Astrocyte (in vitro differentiated cells and primary cell): ENCODE data around the gene KLHL28. TPM values are rescaled to one million over a fixed set of nuclear protein-coding genes. Genes with fewer than 3 reads are reported as not detected.

ENCODE experiments used
- DNase-seq: peaks from one replicate; pipeline ENCODE4 v3.0.0-alpha.2; 2010; ENCODE audit warnings: low read depth
- FAIRE-seq: peaks from 2 replicates; lab custom pipeline; 2011; peaks lifted over from hg19 to GRCh38; lab: Jason Lieb, UNC
- H2AFZ ChIP-seq: 2 replicates; pipeline ENCODE4 v1.6.0; 2012; ENCODE audit warnings: low read depth, low read length, inconsistent platforms
- H3K27ac ChIP-seq: 2 replicates; pipeline ENCODE4 v1.5.1; 2011; ENCODE audit warnings: low read depth, low read length, inconsistent platforms
- H3K27me3 ChIP-seq: 2 replicates; pipeline ENCODE4 v1.6.0; 2011; ENCODE audit warnings: low read length, inconsistent platforms; ENCODE audit not compliant: insufficient read depth
- H3K36me3 ChIP-seq: 2 replicates; pipeline ENCODE4 v1.5.1; 2011; ENCODE audit warnings: low read length, inconsistent platforms; ENCODE audit not compliant: insufficient read depth
- H3K4me1 ChIP-seq: 2 replicates; pipeline ENCODE4 v1.5.1; 2011; ENCODE audit warnings: low read length, inconsistent platforms; ENCODE audit not compliant: insufficient read depth
- H3K4me2 ChIP-seq: 2 replicates; pipeline ENCODE4 v1.6.0; 2012; ENCODE audit warnings: low read length, inconsistent platforms
- H3K4me3 ChIP-seq: 2 replicates; pipeline ENCODE4 v1.5.1; 2011; ENCODE audit warnings: low read depth, mild to moderate bottlenecking, low read length, inconsistent platforms; ENCODE audit not compliant: insufficient read depth
- H3K79me2 ChIP-seq: 2 replicates; pipeline ENCODE4 v1.6.0; 2012; ENCODE audit warnings: mild to moderate bottlenecking, low read length, inconsistent platforms; ENCODE audit not compliant: insufficient read depth
- H3K9ac ChIP-seq: 2 replicates; pipeline ENCODE4 v1.6.0; 2012; ENCODE audit warnings: mild to moderate bottlenecking, low read length, inconsistent platforms
- H3K9me3 ChIP-seq: 2 replicates; pipeline ENCODE4 v1.5.1; 2012; ENCODE audit warnings: low read depth, mild to moderate bottlenecking, low read length, inconsistent platforms; ENCODE audit not compliant: insufficient read depth
- H4K20me1 ChIP-seq: 2 replicates; pipeline ENCODE4 v1.6.0; 2012; ENCODE audit warnings: low read length, inconsistent platforms; ENCODE audit not compliant: insufficient read depth
- H3K27ac Mint-ChIP-seq: one replicate; pipeline ENCODE4 v1.8.0; 2021; ENCODE audit warnings: mild to moderate bottlenecking, mixed read lengths; ENCODE audit not compliant: unreplicated experiment
- H3K27me3 Mint-ChIP-seq: one replicate; pipeline ENCODE4 v1.8.0; 2021; ENCODE audit warnings: low read depth, mixed read lengths; ENCODE audit not compliant: unreplicated experiment
- H3K36me3 Mint-ChIP-seq: one replicate; pipeline ENCODE4 v1.8.0; 2021; ENCODE audit warnings: low read depth, mixed read lengths; ENCODE audit not compliant: unreplicated experiment
- H3K4me1 Mint-ChIP-seq: one replicate; pipeline ENCODE4 v1.8.0; 2021; ENCODE audit warnings: low read depth, mixed read lengths; ENCODE audit not compliant: unreplicated experiment
- H3K4me3 Mint-ChIP-seq: one replicate; pipeline ENCODE4 v1.8.0; 2021; ENCODE audit warnings: mild to moderate bottlenecking, moderate library complexity, mixed read lengths; ENCODE audit not compliant: unreplicated experiment
- H3K9me3 Mint-ChIP-seq: one replicate; pipeline ENCODE4 v1.8.0; 2021; ENCODE audit warnings: mild to moderate bottlenecking, mixed read lengths; ENCODE audit not compliant: unreplicated experiment
- CTCF ChIP-seq: IDR thresholded peaks from 2 replicates; pipeline ENCODE4 v1.5.1; 2011; ENCODE audit warnings: low read depth, mild to moderate bottlenecking, inconsistent platforms, low read length, moderate library complexity; ENCODE audit not compliant: insufficient read depth
- EZH2 ChIP-seq: IDR thresholded peaks from 2 replicates; pipeline ENCODE4 v1.6.1; 2012; ENCODE audit warnings: mild to moderate bottlenecking, low read length, inconsistent platforms; ENCODE audit not compliant: insufficient read depth
- total RNA-seq: library from RNA; stranded (reverse); gene quantifications from 2 replicates; pipeline ENCODE4 v1.2.1, GENCODE V29; 2021

Gene KLHL28
- total RNA-seq, 1 donor from 2014 or later = 21.2 TPM

- TF ChIP-seq EZH2 = no peak
- no peak for TF ChIP-seq CTCF
- peaks cover 13% of the 10 kb centered on the region for H3K79me2 ChIP-seq
- Mint-ChIP-seq H3K36me3 (peaks cover 24% of the 10 kb centered on the region), H3K27ac (no peak overlapping the region), H3K4me1 (peaks cover 6% of the 10 kb centered on the region), H3K4me3 (no peak overlapping the region), H3K9me3 (peaks cover 3% of the 10 kb centered on the region), H3K27me3 (no peaks in the 10 kb centered on the region)
- H3K27me3 ChIP-seq = no peaks in the 10 kb centered on the region
- H3K4me2 ChIP-seq = no peak overlapping the region
- H3K9ac ChIP-seq = no peak overlapping the region
- no peaks in the 10 kb centered on the region for H3K9me3 ChIP-seq
- no peak overlapping the region for H3K27ac ChIP-seq
- H3K4me1 ChIP-seq = peaks cover 4% of the 10 kb centered on the region
- H3K4me3 ChIP-seq = no peak overlapping the region
- no peaks in the 10 kb centered on the region for H3K36me3 ChIP-seq
- no peak overlapping the region for H2AFZ ChIP-seq
- FAIRE-seq (peak; percentile 5), DNase-seq (peak; percentile 29)
- H4K20me1 ChIP-seq = peaks cover 8% of the 10 kb centered on the region
These were observed 20.2 kb downstream of the KLHL28 start for GRCh38 chr14:44941591-44941990.

- TF ChIP-seq EZH2 (no peak), CTCF (no peak)
- Mint-ChIP-seq H3K9me3 (peaks cover 3% of the 10 kb centered on the region), H3K4me1 (peaks cover 6% of the 10 kb centered on the region), H3K27ac (no peak overlapping the region), H3K27me3 (no peaks in the 10 kb centered on the region), H3K36me3 (peaks cover 24% of the 10 kb centered on the region), H3K4me3 (no peak overlapping the region)
- no peak overlapping the region for H3K4me2 ChIP-seq
- no peak overlapping the region for H2AFZ ChIP-seq
- peaks cover 8% of the 10 kb centered on the region for H4K20me1 ChIP-seq
- DNase-seq (no peak), FAIRE-seq (no peak)
- H3K27ac ChIP-seq = no peak overlapping the region
- H3K79me2 ChIP-seq = peaks cover 13% of the 10 kb centered on the region
- H3K9ac ChIP-seq = no peak overlapping the region
- peaks cover 4% of the 10 kb centered on the region for H3K4me1 ChIP-seq
- no peak overlapping the region for H3K4me3 ChIP-seq
- H3K27me3 ChIP-seq = no peaks in the 10 kb centered on the region
- H3K9me3 ChIP-seq = no peaks in the 10 kb centered on the region
- no peaks in the 10 kb centered on the region for H3K36me3 ChIP-seq
These were observed 20.8 kb downstream of the KLHL28 start for GRCh38 chr14:44940944-44941343.

GRCh38 chr14:44940211-44940610, 21.5 kb downstream of the KLHL28 start:
- Histone ChIP-seq H3K79me2 (peaks cover 13% of the 10 kb centered on the region), H3K9ac (no peak overlapping the region), H3K9me3 (no peaks in the 10 kb centered on the region), H4K20me1 (peaks cover 5% of the 10 kb centered on the region), H3K4me3 (no peak overlapping the region), H3K27me3 (no peaks in the 10 kb centered on the region), H3K4me1 (no peaks in the 10 kb centered on the region), H2AFZ (no peak overlapping the region), H3K4me2 (no peak overlapping the region), H3K36me3 (no peaks in the 10 kb centered on the region), H3K27ac (no peak overlapping the region)
- no peak overlapping the region for H3K27ac Mint-ChIP-seq
- peaks cover 24% of the 10 kb centered on the region for H3K36me3 Mint-ChIP-seq
- H3K27me3 Mint-ChIP-seq = no peaks in the 10 kb centered on the region
- H3K4me3 Mint-ChIP-seq = no peak overlapping the region
- peaks cover 6% of the 10 kb centered on the region for H3K4me1 Mint-ChIP-seq
- H3K9me3 Mint-ChIP-seq = peaks cover 3% of the 10 kb centered on the region
- DNase-seq (no peak), FAIRE-seq (no peak)
- no peak for TF ChIP-seq EZH2
- no peak for TF ChIP-seq CTCF
